CD14-positive monocyte (primary cell): Measurements from ENCODE around the gene CD8B2. TPM values are rescaled to one million over a fixed set of nuclear protein-coding genes. Genes with fewer than 3 reads are reported as not detected.

ENCODE experiments used
- DNase-seq, 3 donors: peaks; one replicate each; pipeline ENCODE4 v3.0.0-alpha.2; 2011 to 2022
- H2AFZ ChIP-seq: 2 replicates; pipeline ENCODE4 v1.6.0; 2012; ENCODE audit warnings: mild to moderate bottlenecking, low read depth, low read length, inconsistent platforms; ENCODE audit not compliant: insufficient read depth, poor library complexity, severe bottlenecking
- H3K27ac ChIP-seq, 2 donors: 1 replicate in 1 of 2; 2 replicates in 1 of 2; pipeline ENCODE4 v1.5.1; 2012 to 2013; ENCODE audit warnings: low read length in 2 of 2, control low read depth in 1 of 2, inconsistent platforms in 1 of 2, low read depth in 1 of 2, mild to moderate bottlenecking in 1 of 2
- H3K27me3 ChIP-seq, 2 donors: one replicate each; pipeline versions ENCODE4 v1.6.0 to v1.6.1; 2011 to 2013; ENCODE audit warnings: low read length in 2 of 2; ENCODE audit not compliant: control insufficient read depth in 2 of 2, insufficient read depth in 2 of 2
- H3K36me3 ChIP-seq, 2 donors: replicated peaks in 1 of 2; 1 replicate in 1 of 2; 2 replicates in 1 of 2; pipeline versions ENCODE4 v1.5.1 to v1.6.1; 2012 to 2013; ENCODE audit warnings: low read length in 2 of 2, control low read depth in 1 of 2, inconsistent platforms in 1 of 2, mild to moderate bottlenecking in 1 of 2; ENCODE audit not compliant: insufficient read depth in 2 of 2, control insufficient read depth in 1 of 2
- H3K4me1 ChIP-seq, 2 donors: 1 replicate in 1 of 2; 2 replicates in 1 of 2; pipeline versions ENCODE4 v1.5.1 to v1.6.1; 2012 to 2013; ENCODE audit warnings: low read length in 2 of 2, control low read depth in 1 of 2, inconsistent platforms in 1 of 2, mild to moderate bottlenecking in 1 of 2, moderate library complexity in 1 of 2; ENCODE audit not compliant: insufficient read depth in 2 of 2, control insufficient read depth in 1 of 2
- H3K4me2 ChIP-seq: replicated peaks from 2 replicates; pipeline ENCODE3; 2012; ENCODE audit warnings: low read length, moderate library complexity, mild to moderate bottlenecking; ENCODE audit not compliant: poor library complexity, severe bottlenecking; ENCODE audit errors: extremely low read depth
- H3K4me3 ChIP-seq, 3 experiments: fragments of 200-600 bp in 1 of 3; sonication (generic) in 1 of 3; replicated peaks in 1 of 3; 1 replicate in 2 of 3; 2 replicates in 1 of 3; pipeline ENCODE4 v1.5.1; 2011 to 2013; ENCODE audit warnings: low read length in 3 of 3, mild to moderate bottlenecking in 3 of 3, control low read depth in 2 of 3, low read depth in 2 of 3, inconsistent platforms in 1 of 3, moderate library complexity in 1 of 3
- H3K79me2 ChIP-seq: 2 replicates; pipeline ENCODE4 v1.6.0; 2012; ENCODE audit warnings: mild to moderate bottlenecking, control low read depth, inconsistent platforms, low read length, moderate library complexity; ENCODE audit not compliant: insufficient read depth
- H3K9ac ChIP-seq: 2 replicates; pipeline ENCODE4 v1.6.0; 2017; ENCODE audit warnings: low read length, mild to moderate bottlenecking; ENCODE audit not compliant: insufficient read depth, poor library complexity, severe bottlenecking
- H3K9me3 ChIP-seq, 2 donors: replicated peaks in 1 of 2; 1 replicate in 1 of 2; 2 replicates in 1 of 2; pipeline versions ENCODE4 v1.5.1 to v1.6.1; 2012 to 2013; ENCODE audit warnings: low read length in 2 of 2, control low read depth in 1 of 2; ENCODE audit not compliant: control insufficient read depth in 1 of 2, insufficient read depth in 1 of 2
- H4K20me1 ChIP-seq: 2 replicates; pipeline ENCODE4 v1.6.0; 2012; ENCODE audit warnings: mild to moderate bottlenecking, low read length, control low read depth, moderate library complexity; ENCODE audit not compliant: insufficient read depth
- H3K27ac Mint-ChIP-seq, 7 donors: one replicate each; pipeline ENCODE4 v1.8.0; 2020; ENCODE audit warnings: mild to moderate bottlenecking in 7 of 7, mixed read lengths in 7 of 7, moderate library complexity in 6 of 7, inconsistent platforms in 2 of 7
- H3K27me3 Mint-ChIP-seq, 3 donors: one replicate each; pipeline ENCODE4 v1.8.0; 2021 to 2022; ENCODE audit warnings: low read depth in 3 of 3, mild to moderate bottlenecking in 3 of 3, mixed read lengths in 3 of 3, moderate library complexity in 3 of 3, inconsistent platforms in 1 of 3
- H3K36me3 Mint-ChIP-seq, 2 donors: one replicate each; pipeline ENCODE4 v1.8.0; 2020; ENCODE audit warnings: mixed read lengths in 2 of 2, inconsistent platforms in 1 of 2, mild to moderate bottlenecking in 1 of 2
- H3K4me1 Mint-ChIP-seq: one replicate; pipeline ENCODE4 v1.8.0; 2020; ENCODE audit warnings: mild to moderate bottlenecking, mixed read lengths
- H3K4me3 Mint-ChIP-seq, 2 donors: one replicate each; pipeline ENCODE4 v1.8.0; 2020; ENCODE audit warnings: mild to moderate bottlenecking in 2 of 2, mixed read lengths in 2 of 2, moderate library complexity in 1 of 2
- H3K9me3 Mint-ChIP-seq, 7 donors: one replicate each; pipeline ENCODE4 v1.8.0; 2020 to 2022; ENCODE audit warnings: mixed read lengths in 7 of 7, mild to moderate bottlenecking in 6 of 7, moderate library complexity in 6 of 7, inconsistent platforms in 2 of 7
- CTCF ChIP-seq: fragments of 200-600 bp; IDR thresholded peaks from one replicate; pipeline ENCODE4 v1.8.0; 2022; ENCODE audit warnings: antibody characterized with exemption, mild to moderate bottlenecking
- WGBS: methylation state at CpG from one replicate; pipeline ENCODE4 v1.1.5; 2013; ENCODE audit warnings: missing lambda C conversion rate; ENCODE audit not compliant: insufficient coverage; 5-methylcytosine and 5-hydroxymethylcytosine counted together
- intact Hi-C, 2 donors: fragments of 100-400 bp; cut with micrococcal nuclease; formaldehyde crosslinking; loops; one replicate each; pipeline versions ENCODE4 v1.15.0 to v1.15.1; 2023
- polyA plus RNA-seq, 3 donors: library from polyadenylated mRNA; depleted of rRNA in 1 of 3; unstranded in 2 of 3; stranded (reverse) in 1 of 3; fragments of 300-500 nt in 2 of 3; fragments of >200 nt in 1 of 3; fragmentation: Illumina TruSeq in 2 of 3; gene quantifications; 1 replicate in 2 of 3; 2 replicates in 1 of 3; pipeline ENCODE4 v1.2.3, GENCODE V29; 2012 to 2021

The CD8B2 gene
- polyA plus RNA-seq, 3 donors, result 0.04 TPM; not detected in 2

GRCh38 chr2:106560773-106561172, 73.6 kb downstream of the CD8B2 start:
- peaks cover 0 to 6% of the 10 kb centered on the region in 2 donors for H3K4me1 ChIP-seq
- peaks cover 0 to 8% (median 4%) of the 10 kb centered on the region in 7 donors for H3K9me3 Mint-ChIP-seq
- H3K27me3 Mint-ChIP-seq, result peaks cover 1 to 3% (median 2%) of the 10 kb centered on the region in 3 donors
- intact Hi-C loops, result no loop called here
- H3K4me2 ChIP-seq, result no peak overlapping the region
- no peaks in the 10 kb centered on the region for H3K36me3 ChIP-seq
- H3K4me1 Mint-ChIP-seq, result peaks cover 17% of the 10 kb centered on the region
- no peaks in the 10 kb centered on the region for H4K20me1 ChIP-seq
- no peak overlapping the region for H3K27ac Mint-ChIP-seq
- H3K4me3 Mint-ChIP-seq, result no peak overlapping the region
- no peaks in the 10 kb centered on the region for H3K9me3 ChIP-seq
- TF ChIP-seq CTCF, result no peak
- H3K27me3 ChIP-seq, result no peaks in the 10 kb centered on the region
- no peak for DNase-seq
- H3K79me2 ChIP-seq, result no peaks in the 10 kb centered on the region
- H3K4me3 ChIP-seq, result no peak overlapping the region
- H3K27ac ChIP-seq, result no peak overlapping the region
- H2AFZ ChIP-seq, result no peak overlapping the region
- no peak overlapping the region for H3K9ac ChIP-seq
- H3K36me3 Mint-ChIP-seq, result no peaks in the 10 kb centered on the region
- no CpG with 5 or more reads among the region's 1 CpG for WGBS

- Histone ChIP-seq H3K4me2 (no peak overlapping the region), H3K79me2 (no peaks in the 10 kb centered on the region), H3K4me3 (no peak overlapping the region), H2AFZ (no peak overlapping the region), H3K27ac (no peak overlapping the region), H3K27me3 (no peaks in the 10 kb centered on the region), H3K9me3 (no peaks in the 10 kb centered on the region), H3K9ac (no peak overlapping the region), H3K36me3 (no peaks in the 10 kb centered on the region), H4K20me1 (no peaks in the 10 kb centered on the region), H3K4me1 (peaks cover 0 to 6% of the 10 kb centered on the region in 2 donors)
- Mint-ChIP-seq H3K27me3 (peaks cover 1 to 3% (median 2%) of the 10 kb centered on the region in 3 donors), H3K4me1 (peaks cover 19% of the 10 kb centered on the region), H3K27ac (no peak overlapping the region), H3K9me3 (peaks cover 0 to 8% (median 4%) of the 10 kb centered on the region in 7 donors), H3K4me3 (no peak overlapping the region), H3K36me3 (no peaks in the 10 kb centered on the region)
- WGBS, result 40% methylated on average over 6 of the region's 8 CpGs
- no peak for TF ChIP-seq CTCF
- DNase-seq, result no peak
- intact Hi-C loops, result no loop called here
Observed at GRCh38 chr2:106561356-106561755, 74.2 kb downstream of the CD8B2 start.
